Immature natural killer cell (primary cell): ENCODE results near the gene TEKT5. TPM values are rescaled to one million over a fixed set of nuclear protein-coding genes. Genes with fewer than 3 reads are reported as not detected.
"Not testable (repeated sequence)": the region's sequence is repeated elsewhere in the genome, so short reads cannot be mapped to it uniquely, and the experiment has no call there.

Experiments
- DNase-seq, 3 donors: peaks; one replicate each; pipeline ENCODE4 v3.0.0; 2022; ENCODE audit warnings: mixed read lengths in 1 of 3
- H3K27ac Mint-ChIP-seq, 6 donors: one replicate each; pipeline ENCODE4 v1.8.0; 2020; ENCODE audit warnings: mixed read lengths in 6 of 6, mild to moderate bottlenecking in 5 of 6, inconsistent platforms in 4 of 6, moderate library complexity in 3 of 6
- H3K27me3 Mint-ChIP-seq, 3 donors: one replicate each; pipeline ENCODE4 v1.8.0; 2020 to 2021; ENCODE audit warnings: low read depth in 3 of 3, mild to moderate bottlenecking in 3 of 3, mixed read lengths in 3 of 3, moderate library complexity in 3 of 3, inconsistent platforms in 1 of 3
- H3K36me3 Mint-ChIP-seq, 3 donors: one replicate each; pipeline ENCODE4 v1.8.0; 2020; ENCODE audit warnings: mixed read lengths in 3 of 3, inconsistent platforms in 2 of 3, mild to moderate bottlenecking in 2 of 3
- H3K4me1 Mint-ChIP-seq, 2 donors: one replicate each; pipeline ENCODE4 v1.8.0; 2020; ENCODE audit warnings: inconsistent platforms in 2 of 2, mild to moderate bottlenecking in 2 of 2, mixed read lengths in 2 of 2, moderate library complexity in 1 of 2
- H3K4me3 Mint-ChIP-seq, 5 donors: one replicate each; pipeline ENCODE4 v1.8.0; 2020; ENCODE audit warnings: mild to moderate bottlenecking in 5 of 5, mixed read lengths in 5 of 5, inconsistent platforms in 3 of 5, moderate library complexity in 3 of 5
- H3K9me3 Mint-ChIP-seq, 6 donors: one replicate each; pipeline ENCODE4 v1.8.0; 2020; ENCODE audit warnings: mild to moderate bottlenecking in 6 of 6, mixed read lengths in 6 of 6, inconsistent platforms in 4 of 6, moderate library complexity in 3 of 6
- polyA plus RNA-seq, 3 donors: library from polyadenylated mRNA; unstranded; fragments of 300-500 nt; fragmentation: Illumina TruSeq; gene quantifications; one replicate each; pipeline ENCODE4 v1.2.3, GENCODE V29; 2021

Gene TEKT5
- polyA plus RNA-seq, 3 donors from 2014 or later = not detected

DNA sequence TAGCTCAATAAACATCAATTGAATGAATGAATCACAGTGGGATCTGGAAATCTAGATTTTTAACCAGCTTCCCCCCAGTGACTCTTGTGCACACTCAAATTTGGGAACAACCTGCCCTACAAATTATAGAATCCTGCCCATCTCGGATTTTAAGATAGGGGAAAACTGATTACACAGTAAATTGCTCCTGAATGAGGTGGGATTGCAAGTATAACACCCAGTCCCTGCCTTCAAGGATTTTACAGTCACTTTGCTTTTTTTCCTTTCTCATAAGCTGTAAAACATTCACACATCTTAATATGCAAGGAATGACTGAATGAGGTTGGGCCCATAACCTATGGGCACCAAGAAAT is 48.5 kb downstream of the TEKT5 start:
- Mint-ChIP-seq H3K36me3 (no peaks in the 10 kb centered on the region), H3K27me3 (peaks cover 0 to 3% (median 2%) of the 10 kb centered on the region in 3 donors), H3K27ac (no peak overlapping the region), H3K4me3 (no peak overlapping the region), H3K4me1 (no peaks in the 10 kb centered on the region), H3K9me3 (no peaks in the 10 kb centered on the region)
- DNase-seq = no peak

DNA sequence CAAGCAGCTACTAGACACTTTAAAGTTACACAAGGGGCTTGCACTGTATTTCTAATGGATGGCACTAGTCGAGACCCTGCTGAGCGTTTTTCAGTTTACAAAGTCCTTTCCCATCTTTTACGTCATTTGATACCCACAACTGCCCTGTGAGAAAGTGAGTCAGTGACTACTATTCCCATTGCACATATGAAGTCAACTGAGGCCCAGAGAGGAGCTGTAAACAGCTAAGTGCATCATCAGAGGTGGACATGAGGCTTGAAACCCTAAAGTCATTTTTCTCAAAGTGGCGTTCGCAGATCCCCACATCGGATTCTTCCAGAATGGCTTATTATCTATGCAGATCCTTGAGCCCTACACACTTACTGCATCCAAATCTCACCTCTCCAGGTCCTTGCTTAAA is 50.6 kb downstream of the TEKT5 start:
- Mint-ChIP-seq H3K27ac (no peak overlapping the region), H3K9me3 (no peaks in the 10 kb centered on the region), H3K4me1 (no peaks in the 10 kb centered on the region), H3K4me3 (no peak overlapping the region), H3K27me3 (peaks cover 0 to 6% (median 4%) of the 10 kb centered on the region in 3 donors), H3K36me3 (no peaks in the 10 kb centered on the region)
- DNase-seq = no peak

DNA sequence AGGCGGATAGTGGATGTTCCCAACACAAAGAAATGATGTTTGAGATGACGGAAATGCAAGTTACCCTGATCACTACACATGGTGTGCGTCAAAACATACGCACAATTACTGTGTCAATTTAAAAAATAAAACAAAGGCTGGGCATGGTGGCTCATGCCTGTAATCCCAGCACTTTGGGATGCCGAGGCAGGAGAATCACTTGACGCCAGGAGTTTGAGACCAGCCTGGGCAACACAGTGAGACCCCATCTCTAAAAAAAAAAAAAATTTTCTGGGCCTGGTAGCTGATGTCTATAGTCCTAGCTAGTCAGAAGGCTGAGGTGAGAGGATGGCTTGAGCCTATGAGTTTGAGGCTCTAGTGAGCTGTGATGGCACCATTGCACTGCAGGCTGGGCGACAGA is 51.8 kb downstream of the TEKT5 start:
- H3K36me3 Mint-ChIP-seq = no peaks in the 10 kb centered on the region
- H3K27me3 Mint-ChIP-seq = peaks cover 0 to 6% (median 3%) of the 10 kb centered on the region in 3 donors
- DNase-seq = no peak
- H3K27ac Mint-ChIP-seq = no peak overlapping the region
- no peak overlapping the region for H3K4me3 Mint-ChIP-seq
- no peaks in the 10 kb centered on the region for H3K4me1 Mint-ChIP-seq
- H3K9me3 Mint-ChIP-seq = no peaks in the 10 kb centered on the region

DNA sequence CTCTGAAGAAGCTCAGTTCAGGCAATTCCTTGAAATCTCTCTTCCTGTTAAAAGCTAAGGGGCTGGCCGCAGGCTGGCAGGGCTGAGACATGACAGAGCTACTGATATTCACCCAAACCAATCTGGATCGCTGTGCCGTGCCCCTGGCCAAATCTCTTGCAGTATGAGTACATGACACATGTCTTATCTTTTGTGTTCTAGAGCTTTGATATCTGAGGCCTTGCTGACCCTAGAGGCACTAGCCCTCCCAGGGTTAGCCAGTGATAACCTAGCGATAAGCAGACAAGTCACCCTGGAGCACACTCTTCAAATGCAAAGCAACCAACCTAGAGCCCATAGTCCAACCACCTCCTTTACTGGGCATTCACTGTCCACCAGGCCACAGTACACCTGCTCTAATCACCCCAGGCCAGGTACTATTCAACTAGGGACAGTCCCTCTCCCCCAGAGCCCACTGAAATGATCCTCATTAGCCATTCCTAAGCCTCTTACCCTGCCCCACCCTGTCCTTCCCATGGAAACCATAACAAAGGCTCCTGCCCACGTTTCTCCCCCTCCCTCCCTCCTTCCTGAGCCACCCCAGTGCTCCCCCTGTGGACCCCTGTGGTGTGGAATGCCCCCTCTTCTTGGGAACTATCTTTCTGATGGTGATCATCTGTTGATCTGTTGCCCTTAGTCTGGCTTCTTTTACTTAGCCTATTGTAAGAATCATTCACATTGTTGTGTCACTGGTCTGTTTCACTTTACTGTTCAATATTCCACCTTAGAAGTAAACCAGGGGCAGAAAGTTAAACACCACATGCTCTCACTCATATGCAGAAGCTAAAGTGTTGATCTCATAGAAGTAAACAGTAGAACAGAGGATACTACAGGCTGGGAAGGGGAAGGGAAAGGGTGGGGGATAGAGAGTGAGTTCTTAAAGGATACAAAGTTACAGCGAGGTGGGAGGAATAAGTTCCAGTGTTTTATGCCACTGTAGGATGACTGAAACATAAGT is 52.5 kb downstream of the TEKT5 start:
- H3K36me3 Mint-ChIP-seq = no peaks in the 10 kb centered on the region
- H3K27ac Mint-ChIP-seq = no peak overlapping the region
- H3K4me1 Mint-ChIP-seq = no peaks in the 10 kb centered on the region
- no peaks in the 10 kb centered on the region for H3K9me3 Mint-ChIP-seq
- H3K27me3 Mint-ChIP-seq = peaks cover 0 to 6% (median 3%) of the 10 kb centered on the region in 3 donors
- no peak for DNase-seq
- H3K4me3 Mint-ChIP-seq = no peak overlapping the region

DNA sequence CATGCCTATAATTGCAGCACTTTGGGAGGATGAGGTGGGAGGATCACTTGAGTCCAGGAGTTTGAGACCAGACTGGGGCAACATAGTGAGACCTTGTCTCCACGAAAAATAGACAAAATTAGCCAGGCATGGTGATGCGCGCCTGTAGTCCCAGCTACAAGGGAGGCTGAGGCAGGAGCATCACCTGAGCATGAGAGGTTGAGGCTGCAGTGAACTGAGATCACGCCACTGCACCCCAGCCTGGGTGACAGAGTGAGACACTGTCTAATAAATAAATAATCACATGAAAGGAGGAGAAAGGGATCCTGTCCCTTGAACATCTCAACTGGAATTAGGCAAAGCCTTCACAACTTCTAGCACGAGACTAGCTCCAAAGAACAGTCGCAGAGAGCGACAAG is 53.2 kb downstream of the TEKT5 start:
- Mint-ChIP-seq H3K4me3 (no peak overlapping the region), H3K36me3 (no peaks in the 10 kb centered on the region), H3K4me1 (no peaks in the 10 kb centered on the region), H3K27me3 (peaks cover 0 to 6% (median 3%) of the 10 kb centered on the region in 3 donors), H3K9me3 (no peaks in the 10 kb centered on the region), H3K27ac (no peak overlapping the region)
- DNase-seq = no peak

DNA sequence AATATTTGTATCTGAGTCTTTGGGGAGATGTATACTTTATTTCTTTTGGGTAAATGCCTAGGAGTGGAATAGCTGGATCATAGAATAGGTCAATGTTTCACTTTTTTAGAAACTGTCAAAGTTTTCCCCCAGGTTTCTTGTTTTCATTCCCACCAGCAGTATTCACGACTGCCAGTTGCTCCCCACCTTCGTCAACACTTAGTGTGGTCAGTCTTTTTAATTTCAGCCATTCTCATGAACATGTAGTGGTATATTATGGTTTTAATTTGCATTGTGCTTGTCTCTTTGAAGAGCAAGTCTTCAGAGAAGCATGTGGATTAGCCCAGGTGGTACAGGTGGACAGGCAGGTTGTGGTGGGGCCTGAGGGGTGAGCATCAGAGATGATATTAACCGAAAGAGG is 53.8 kb downstream of the TEKT5 start:
- no peaks in the 10 kb centered on the region for H3K4me1 Mint-ChIP-seq
- H3K27ac Mint-ChIP-seq = no peak overlapping the region
- no peak overlapping the region for H3K4me3 Mint-ChIP-seq
- no peak for DNase-seq
- H3K9me3 Mint-ChIP-seq = no peaks in the 10 kb centered on the region
- no peaks in the 10 kb centered on the region for H3K36me3 Mint-ChIP-seq
- H3K27me3 Mint-ChIP-seq = peaks cover 0 to 6% (median 3%) of the 10 kb centered on the region in 3 donors

DNA sequence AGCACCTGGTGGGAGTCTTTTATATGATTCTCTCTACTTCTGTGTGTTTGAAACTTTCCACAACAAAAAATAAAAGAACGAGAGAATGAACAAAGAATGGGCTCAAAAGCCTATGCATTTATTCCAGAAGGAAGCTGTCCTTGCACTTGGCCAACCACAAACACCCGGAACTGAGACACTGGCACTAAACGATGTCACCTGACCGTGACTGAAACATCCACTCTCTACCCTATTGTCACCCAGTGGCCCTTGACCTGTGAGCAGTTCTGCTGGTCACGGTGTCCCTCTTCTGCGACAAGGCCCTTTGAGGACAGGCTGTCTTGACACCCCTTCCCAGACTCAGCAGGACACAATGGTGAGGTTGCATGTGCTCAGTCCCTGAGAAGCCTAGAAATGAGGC is 56.6 kb downstream of the TEKT5 start:
- Mint-ChIP-seq H3K4me3 (no peak overlapping the region), H3K36me3 (no peaks in the 10 kb centered on the region), H3K9me3 (no peaks in the 10 kb centered on the region), H3K4me1 (no peaks in the 10 kb centered on the region), H3K27ac (no peak overlapping the region), H3K27me3 (peaks cover 0 to 4% (median 3%) of the 10 kb centered on the region in 3 donors)
- DNase-seq = no peak

DNA sequence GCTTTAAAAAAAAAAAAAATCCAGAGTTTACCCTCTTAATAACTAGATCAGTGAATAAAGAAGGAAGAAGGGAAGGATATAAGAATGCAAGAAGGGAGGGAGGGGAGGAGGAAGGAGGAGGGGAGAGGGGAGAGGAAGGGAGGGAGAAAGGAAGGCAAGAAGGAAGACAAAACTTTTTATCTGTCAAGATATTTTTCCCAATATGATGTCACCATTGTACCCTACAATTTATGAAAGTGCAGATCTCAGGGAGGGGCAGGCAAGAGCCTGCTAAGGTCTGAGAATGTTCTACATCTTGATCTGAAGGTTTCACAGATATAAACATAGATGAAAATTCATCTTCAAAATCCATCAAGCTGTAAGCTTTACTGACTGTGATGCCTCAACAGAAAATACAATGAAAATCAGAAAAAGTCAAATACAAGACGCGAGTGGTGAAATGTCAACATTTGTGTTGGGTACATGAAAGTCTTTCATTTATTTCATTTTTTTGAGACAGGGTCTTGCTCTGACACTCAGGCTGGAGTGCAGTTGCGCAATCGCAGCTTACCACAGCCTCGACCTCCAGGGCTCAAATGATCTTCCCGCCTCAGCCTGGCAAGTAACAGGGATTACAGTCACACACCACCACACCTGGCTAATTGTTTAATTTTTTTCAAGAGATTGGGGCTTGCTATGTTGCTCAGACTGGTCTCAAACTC is 57.2 kb downstream of the TEKT5 start:
- Mint-ChIP-seq H3K4me1 (no peaks in the 10 kb centered on the region), H3K4me3 (no peak overlapping the region), H3K36me3 (no peaks in the 10 kb centered on the region), H3K27me3 (peaks cover 1 to 6% (median 5%) of the 10 kb centered on the region in 3 donors), H3K27ac (no peak overlapping the region), H3K9me3 (no peaks in the 10 kb centered on the region)
- DNase-seq = no peak

DNA sequence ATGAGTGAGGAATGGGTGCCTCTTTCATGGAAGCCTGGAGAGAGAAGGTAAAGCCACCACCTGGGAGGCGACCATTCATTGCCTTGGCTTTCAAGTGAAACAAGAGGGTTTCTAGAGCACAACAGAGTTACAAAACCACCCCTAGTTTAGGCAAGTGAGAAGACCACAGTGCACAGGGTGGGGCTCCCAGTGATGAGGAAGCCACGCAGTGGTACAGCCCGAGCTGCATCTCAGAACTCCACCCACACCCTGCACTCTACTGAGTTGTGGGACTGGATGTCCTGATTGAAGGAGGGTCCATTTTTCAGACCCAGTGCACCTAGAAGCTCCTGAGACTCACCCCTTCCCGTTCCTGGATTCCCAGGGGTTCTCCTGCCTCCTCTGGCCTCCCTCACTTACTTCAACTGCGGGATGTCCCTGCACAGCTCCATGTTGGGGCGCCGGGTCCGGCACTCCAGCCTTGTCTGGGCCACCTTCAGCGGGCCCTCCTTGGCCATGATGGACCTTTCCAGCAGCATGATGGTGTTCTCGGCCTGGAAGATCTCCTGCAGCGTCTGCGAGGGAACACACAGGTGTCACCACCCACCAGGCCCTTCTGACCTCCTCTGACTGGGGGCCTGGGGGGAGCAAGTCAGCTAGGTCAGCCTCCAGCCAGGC is 59.2 kb downstream of the TEKT5 start:
- Mint-ChIP-seq H3K27ac (no peak overlapping the region), H3K4me3 (no peak overlapping the region)

DNA sequence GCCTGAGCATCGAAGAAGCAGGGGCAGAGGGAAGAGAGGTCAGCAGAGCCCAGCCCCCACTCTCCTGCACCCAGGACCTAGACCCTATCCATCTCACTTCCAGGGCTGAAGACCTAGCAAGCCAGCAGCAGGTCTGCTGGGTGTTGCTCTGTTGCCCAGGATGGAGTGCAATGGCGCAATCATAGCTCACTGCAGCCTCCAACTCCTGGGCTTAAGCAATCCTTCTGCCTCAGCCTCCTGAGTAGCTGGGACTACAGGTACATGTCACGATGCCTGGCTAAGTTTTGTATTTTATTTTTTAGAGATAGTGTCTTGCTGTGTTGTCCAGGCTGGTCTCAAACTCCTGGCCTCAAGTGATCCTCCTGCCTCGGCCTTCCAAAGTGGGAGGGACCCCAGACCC is 61.3 kb downstream of the TEKT5 start:
- DNase-seq, H3K9me3 Mint-ChIP-seq, H3K4me3 Mint-ChIP-seq, H3K36me3 Mint-ChIP-seq, H3K27me3 Mint-ChIP-seq, H3K27ac Mint-ChIP-seq, H3K4me1 Mint-ChIP-seq: not testable (repeated sequence)

More for the DNA sequence above, 59.2 kb downstream of the TEKT5 start:
- Mint-ChIP-seq H3K27me3 (peaks cover 5 to 8% (median 8%) of the 10 kb centered on the region in 3 donors), H3K4me1 (no peaks in the 10 kb centered on the region), H3K9me3 (no peaks in the 10 kb centered on the region), H3K36me3 (no peaks in the 10 kb centered on the region)
- DNase-seq = no peak

DNA sequence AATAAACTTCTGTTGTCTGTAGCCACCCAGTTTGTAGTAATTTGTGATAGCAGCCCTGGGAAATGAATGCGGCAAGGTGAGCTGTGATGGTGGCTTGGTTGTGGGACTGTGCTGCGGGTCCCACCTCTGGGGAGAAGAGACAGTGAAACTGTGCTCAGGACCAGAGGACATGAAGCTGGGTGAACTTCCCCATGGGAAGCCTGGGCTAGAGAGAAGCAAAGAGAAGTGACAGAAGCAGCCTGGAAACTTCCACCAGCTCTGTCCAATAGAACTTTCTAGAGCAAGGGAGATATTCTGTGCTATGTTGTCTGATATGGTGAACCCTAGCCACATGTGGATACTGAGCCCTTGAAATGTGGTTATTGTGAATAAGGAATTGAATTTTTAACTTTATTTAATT is 62.8 kb downstream of the TEKT5 start:
- H3K27ac Mint-ChIP-seq = no peak overlapping the region
- no peaks in the 10 kb centered on the region for H3K4me1 Mint-ChIP-seq
- no peaks in the 10 kb centered on the region for H3K36me3 Mint-ChIP-seq
- peaks cover 5 to 11% (median 5%) of the 10 kb centered on the region in 3 donors for H3K27me3 Mint-ChIP-seq
- no peak for DNase-seq
- no peak overlapping the region for H3K4me3 Mint-ChIP-seq
- H3K9me3 Mint-ChIP-seq = no peaks in the 10 kb centered on the region

DNA sequence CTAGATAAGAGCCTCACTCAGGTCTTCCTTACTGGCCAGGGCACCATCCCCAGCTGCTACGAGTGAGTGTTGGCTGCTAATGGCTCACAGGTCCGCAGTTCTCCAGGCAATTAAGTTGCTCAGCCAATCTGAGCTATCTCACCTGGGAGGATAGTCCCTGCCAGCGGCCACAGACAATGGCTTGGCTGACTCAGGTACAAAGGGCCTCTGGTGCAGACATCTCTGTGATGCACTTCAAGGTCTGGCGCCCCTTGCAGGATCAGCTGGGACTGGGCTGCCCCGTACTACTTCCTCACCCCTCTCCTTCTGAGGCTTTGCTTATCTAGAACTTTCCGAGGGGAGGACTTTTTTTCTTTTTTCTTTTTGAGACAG is 65.2 kb downstream of the TEKT5 start:
- H3K4me1 Mint-ChIP-seq = no peaks in the 10 kb centered on the region
- H3K27ac Mint-ChIP-seq = no peak overlapping the region
- no peaks in the 10 kb centered on the region for H3K36me3 Mint-ChIP-seq
- H3K27me3 Mint-ChIP-seq = peaks cover 5 to 11% (median 5%) of the 10 kb centered on the region in 3 donors
- no peaks in the 10 kb centered on the region for H3K9me3 Mint-ChIP-seq
- no peak overlapping the region for H3K4me3 Mint-ChIP-seq
- DNase-seq = no peak

DNA sequence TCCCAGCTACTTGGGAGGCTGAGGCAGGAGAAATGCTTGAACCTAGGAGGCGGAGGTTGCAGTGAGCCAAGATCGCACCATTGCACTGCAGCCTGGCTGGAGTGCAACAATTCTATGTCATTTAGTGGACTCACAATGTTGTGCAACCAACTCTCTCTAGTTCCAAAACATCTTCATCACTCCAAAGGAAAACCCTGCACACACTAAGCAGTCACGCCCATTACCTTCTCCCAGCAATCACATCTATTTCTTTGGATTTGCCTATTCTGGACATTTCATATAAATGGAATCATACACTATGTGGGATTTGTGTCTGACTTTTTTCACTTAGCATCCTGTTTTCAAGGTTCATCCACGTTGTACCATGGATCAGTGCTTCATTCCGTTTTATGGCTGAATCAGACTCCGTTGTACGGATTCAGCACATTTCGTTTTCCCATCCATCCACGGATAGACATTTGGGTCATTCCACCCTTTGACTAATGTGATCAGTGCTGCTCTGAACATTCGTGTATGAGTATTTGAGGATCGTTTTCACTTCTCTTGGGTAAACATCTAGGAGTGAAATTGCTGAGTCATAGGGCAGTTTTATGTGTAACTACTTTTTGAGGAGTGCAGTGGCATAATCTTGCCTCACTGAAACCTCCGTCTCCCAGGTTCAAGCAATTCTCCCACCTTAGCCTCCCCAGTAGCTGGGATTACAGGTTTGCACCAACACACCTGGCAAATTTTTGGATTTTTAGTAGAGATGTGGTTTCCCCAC is 69.0 kb downstream of the TEKT5 start:
- no peaks in the 10 kb centered on the region for H3K9me3 Mint-ChIP-seq
- H3K36me3 Mint-ChIP-seq = no peaks in the 10 kb centered on the region
- peaks cover 0 to 7% (median 0%) of the 10 kb centered on the region in 3 donors for H3K27me3 Mint-ChIP-seq
- no peak overlapping the region for H3K27ac Mint-ChIP-seq
- no peaks in the 10 kb centered on the region for H3K4me1 Mint-ChIP-seq
- H3K4me3 Mint-ChIP-seq = no peak overlapping the region
- no peak for DNase-seq
